ENCODE results near the gene KCNJ6.

Gene KCNJ6

GRCh38 chr21:37658817-37659458, 257.3 kb downstream of the KCNJ6 start:
- no peak overlapping the region for H3K4me3 ChIP-seq (ENCODE audit: low read length)
- TF ChIP-seq, protein P1, sequence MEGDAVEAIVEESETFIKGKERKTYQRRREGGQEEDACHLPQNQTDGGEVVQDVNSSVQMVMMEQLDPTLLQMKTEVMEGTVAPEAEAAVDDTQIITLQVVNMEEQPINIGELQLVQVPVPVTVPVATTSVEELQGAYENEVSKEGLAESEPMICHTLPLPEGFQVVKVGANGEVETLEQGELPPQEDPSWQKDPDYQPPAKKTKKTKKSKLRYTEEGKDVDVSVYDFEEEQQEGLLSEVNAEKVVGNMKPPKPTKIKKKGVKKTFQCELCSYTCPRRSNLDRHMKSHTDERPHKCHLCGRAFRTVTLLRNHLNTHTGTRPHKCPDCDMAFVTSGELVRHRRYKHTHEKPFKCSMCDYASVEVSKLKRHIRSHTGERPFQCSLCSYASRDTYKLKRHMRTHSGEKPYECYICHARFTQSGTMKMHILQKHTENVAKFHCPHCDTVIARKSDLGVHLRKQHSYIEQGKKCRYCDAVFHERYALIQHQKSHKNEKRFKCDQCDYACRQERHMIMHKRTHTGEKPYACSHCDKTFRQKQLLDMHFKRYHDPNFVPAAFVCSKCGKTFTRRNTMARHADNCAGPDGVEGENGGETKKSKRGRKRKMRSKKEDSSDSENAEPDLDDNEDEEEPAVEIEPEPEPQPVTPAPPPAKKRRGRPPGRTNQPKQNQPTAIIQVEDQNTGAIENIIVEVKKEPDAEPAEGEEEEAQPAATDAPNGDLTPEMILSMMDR (IDR thresholded peaks at IDR 0.05; ENCODE audit: insufficient read depth, low read depth, low read length, missing control alignments): peak; percentile 52
- DNase-seq (ENCODE audit: low read depth): peak; percentile 93

GRCh38 chr21:37658121-37658816, 258.0 kb downstream of the KCNJ6 start:
- no peak for DNase-seq (ENCODE audit: low read depth)
- TF ChIP-seq, protein P1 (IDR thresholded peaks at IDR 0.05; ENCODE audit: insufficient read depth, low read depth, low read length, missing control alignments): no peak
- no peak overlapping the region for H3K4me3 ChIP-seq (ENCODE audit: low read length)

DNA sequence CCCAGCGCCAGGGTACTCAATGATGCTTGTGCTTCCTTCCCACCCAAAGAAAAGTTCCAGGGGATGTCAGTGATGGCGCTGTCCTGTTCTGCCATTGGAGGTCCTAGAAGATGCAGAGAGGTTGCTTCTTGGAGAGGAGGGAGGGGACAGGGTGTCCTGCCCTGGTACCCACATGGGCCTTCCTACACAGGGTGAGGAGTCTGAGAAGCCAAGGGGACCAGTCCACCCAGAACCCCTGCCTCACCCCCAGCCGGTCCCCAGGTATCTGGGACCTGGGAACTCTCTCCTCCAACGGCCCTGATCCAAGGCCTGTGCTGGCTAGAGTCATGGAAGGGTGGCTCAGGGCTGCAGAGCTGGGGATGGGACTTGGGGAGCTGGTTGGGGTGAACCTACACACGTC, 259.4 kb downstream of the KCNJ6 start:
- DNase-seq (ENCODE audit: low read depth): no peak
- TF ChIP-seq, protein P1 (IDR thresholded peaks at IDR 0.05; ENCODE audit: insufficient read depth, low read depth, low read length, missing control alignments): no peak
- H3K4me3 ChIP-seq (ENCODE audit: low read length): no peak overlapping the region

GRCh38 chr21:37655611-37656300, 260.5 kb downstream of the KCNJ6 start:
- H3K4me3 ChIP-seq (ENCODE audit: low read length): no peak overlapping the region
- TF ChIP-seq, protein P1 (IDR thresholded peaks at IDR 0.05; ENCODE audit: insufficient read depth, low read depth, low read length, missing control alignments): no peak
- no peak for DNase-seq (ENCODE audit: low read depth)

DNA sequence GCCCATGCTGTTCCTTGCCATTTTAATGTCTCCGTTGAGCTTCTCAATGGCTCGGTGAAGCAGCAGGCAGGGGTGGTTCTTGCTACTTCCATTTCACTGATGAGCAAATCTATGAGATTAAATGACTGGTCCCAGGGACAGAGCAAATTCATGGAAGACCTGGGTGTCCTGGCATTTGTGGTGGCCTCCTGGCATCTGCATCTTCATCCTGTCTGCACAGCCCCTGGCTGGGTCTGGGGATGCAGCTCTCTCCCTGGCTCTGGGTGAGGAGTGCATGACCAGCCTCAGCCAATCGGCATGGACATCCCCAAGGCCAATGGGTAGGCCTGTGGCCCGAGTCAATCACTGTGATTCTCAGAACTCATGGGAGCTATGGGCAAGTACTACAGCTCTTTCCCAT, 261.7 kb downstream of the KCNJ6 start:
- no peak overlapping the region for H3K4me3 ChIP-seq (ENCODE audit: low read length)
- no peak for DNase-seq (ENCODE audit: low read depth)
- TF ChIP-seq, protein P1 (IDR thresholded peaks at IDR 0.05; ENCODE audit: insufficient read depth, low read depth, low read length, missing control alignments): no peak

DNA sequence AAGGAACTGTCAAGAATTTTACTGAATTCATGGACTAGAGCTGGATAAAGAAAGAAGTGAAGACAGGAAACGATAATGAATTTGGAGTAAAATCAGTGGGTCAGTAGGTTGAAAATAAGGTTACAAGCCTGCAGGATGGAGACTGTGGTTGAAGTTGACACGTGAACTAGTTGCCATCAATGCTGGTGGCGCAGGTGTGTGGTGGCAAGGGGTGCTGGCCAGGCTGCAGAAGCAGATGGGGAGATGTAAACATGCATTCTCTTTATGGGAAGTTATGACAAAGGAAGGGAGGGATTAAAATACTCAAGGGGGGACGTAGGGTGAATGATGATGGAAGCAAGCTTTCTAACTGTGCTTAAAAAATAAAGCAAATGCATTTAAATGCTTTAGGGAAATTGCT, 263.1 kb downstream of the KCNJ6 start:
- TF ChIP-seq, protein P1 (IDR thresholded peaks at IDR 0.05; ENCODE audit: insufficient read depth, low read depth, low read length, missing control alignments): no peak
- no peak overlapping the region for H3K4me3 ChIP-seq (ENCODE audit: low read length)
- no peak for DNase-seq (ENCODE audit: low read depth)

Data from epithelial cell of esophagus (primary cell).